Loucy (cell line): ENCODE results near the gene ATP11A.

Experiments used
- CTCF ChIP-seq: fragments of 200-600 bp; sonication (generic); conservative IDR thresholded peaks from 2 replicates; pipeline ENCODE4 v1.5.1; 2014; ENCODE audit warnings: mild to moderate bottlenecking, antibody characterized with exemption, low read length
- EZH2phosphoT487 ChIP-seq: fragments of 200-600 bp; IDR thresholded peaks from 2 replicates; pipeline ENCODE4 v1.6.1; 2018; ENCODE audit warnings: antibody characterized with exemption, mild to moderate bottlenecking, moderate library complexity, borderline replicate concordance

- no peak for TF ChIP-seq CTCF
- no peak for TF ChIP-seq EZH2phosphoT487
Measured at GRCh38 chr13:112932971-112933370, 243.1 kb downstream of the ATP11A start.
